KMS-11 (cell line): ENCODE measurements around the gene CYSTM1.

Source experiments
- H2AFZ ChIP-seq: fragments of 200-600 bp; sonication (generic); 2 replicates; pipeline ENCODE4 v1.6.1; 2016; ENCODE audit warnings: antibody characterized with exemption, mixed run types, low read depth
- H3K27ac ChIP-seq: fragments of 200-600 bp; sonication (generic); 2 replicates; pipeline ENCODE4 v1.6.1; 2016; ENCODE audit warnings: mild to moderate bottlenecking, mixed run types
- H3K27me3 ChIP-seq: fragments of 200-600 bp; sonication (generic); 2 replicates; pipeline ENCODE4 v1.6.1; 2017; ENCODE audit warnings: mild to moderate bottlenecking, low read depth, mixed run types, moderate library complexity; ENCODE audit not compliant: insufficient read depth
- H3K36me3 ChIP-seq: fragments of 200-600 bp; sonication (generic); 2 replicates; pipeline ENCODE4 v1.6.1; 2017; ENCODE audit warnings: mild to moderate bottlenecking, mixed run types; ENCODE audit not compliant: insufficient read depth
- H3K4me1 ChIP-seq: fragments of 200-600 bp; sonication (generic); 2 replicates; pipeline ENCODE4 v1.6.1; 2016; ENCODE audit warnings: mild to moderate bottlenecking, low read depth, mixed run types; ENCODE audit not compliant: poor library complexity, severe bottlenecking
- H3K4me2 ChIP-seq: fragments of 200-600 bp; sonication (generic); 2 replicates; pipeline ENCODE4 v1.7.0; 2016; ENCODE audit warnings: mild to moderate bottlenecking, mixed run types
- H3K4me3 ChIP-seq: fragments of 200-600 bp; sonication (generic); IDR thresholded peaks from 2 replicates; pipeline ENCODE4 v1.6.1; 2017; ENCODE audit warnings: low read depth, low read length, mixed read lengths; ENCODE audit not compliant: insufficient read depth
- H3K79me2 ChIP-seq: fragments of 200-600 bp; sonication (generic); 2 replicates; pipeline ENCODE4 v1.6.1; 2016; ENCODE audit warnings: low read depth, mixed run types; ENCODE audit not compliant: insufficient read depth
- H3K9ac ChIP-seq: fragments of 200-600 bp; sonication (generic); 2 replicates; pipeline ENCODE4 v1.6.1; 2016; ENCODE audit warnings: mild to moderate bottlenecking, mixed run types
- H4K20me1 ChIP-seq: fragments of 200-600 bp; sonication (generic); 2 replicates; pipeline ENCODE4 v1.6.1; 2016; ENCODE audit warnings: mild to moderate bottlenecking, mixed run types; ENCODE audit not compliant: insufficient read depth
- TF ChIP-seq, protein P1 (sequence below): fragments of 200-600 bp; sonication (generic); conservative IDR thresholded peaks from 2 replicates; pipeline ENCODE4 v1.6.1; 2017; ENCODE audit warnings: low read depth, mild to moderate bottlenecking, antibody characterized with exemption, low read length, moderate library complexity, mixed read lengths

CYSTM1 gene, protein sequence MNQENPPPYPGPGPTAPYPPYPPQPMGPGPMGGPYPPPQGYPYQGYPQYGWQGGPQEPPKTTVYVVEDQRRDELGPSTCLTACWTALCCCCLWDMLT

DNA sequence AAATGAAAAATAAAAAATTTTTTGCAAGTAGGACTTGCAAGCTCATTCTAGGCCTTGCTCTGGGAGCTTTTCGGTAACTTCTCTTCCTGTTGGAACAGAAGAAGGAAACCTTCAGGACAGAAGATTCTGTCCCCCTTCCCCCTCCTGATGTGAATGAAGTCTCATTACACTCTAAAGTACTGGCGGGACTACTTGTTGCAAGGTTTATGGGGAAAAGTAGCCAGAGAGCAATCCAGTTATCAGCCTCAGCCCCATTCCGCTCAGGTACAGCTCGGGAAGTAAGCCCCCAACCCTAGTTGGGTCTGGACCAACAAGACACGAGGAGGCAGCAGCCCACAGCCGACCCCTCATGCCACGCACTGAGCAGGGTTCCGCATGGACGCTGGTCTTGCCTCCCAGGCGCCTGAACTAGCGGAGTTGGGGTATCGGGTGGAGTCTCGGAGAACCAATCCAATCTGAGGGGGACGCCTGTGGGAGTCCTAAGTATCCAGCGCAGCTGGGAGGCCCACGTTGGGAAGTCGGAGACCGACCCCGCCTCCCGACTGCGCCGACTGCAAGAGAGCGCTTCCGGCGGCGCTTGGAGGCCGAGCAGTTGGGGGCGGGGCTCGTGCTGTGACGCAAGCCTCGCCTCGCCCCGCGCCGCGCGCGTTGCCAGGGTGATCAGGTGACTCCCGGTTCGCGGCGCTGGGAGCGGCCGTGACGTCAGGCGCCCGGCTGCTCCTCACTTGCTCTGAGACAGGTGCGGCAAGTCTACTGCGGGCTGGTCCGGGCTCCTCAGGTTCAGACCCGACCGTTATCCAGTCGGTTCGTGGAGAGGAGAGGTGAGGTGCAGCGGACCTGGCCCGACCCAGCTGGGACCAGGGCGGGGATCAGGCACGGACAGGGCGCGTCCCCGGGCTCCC is at the start of gene CYSTM1:
CYSTM1 (plus strand) TSS at position 724 of the 902 bp plus-strand sequence. CDS start 19,278 bp downstream, outside the sequence.
- H2AFZ ChIP-seq: peak within 1 kb of the TSS; percentile 94
- H3K27me3 ChIP-seq: no peaks in the 10 kb centered on the region
- no peaks in the 10 kb centered on the region for H3K79me2 ChIP-seq
- H4K20me1 ChIP-seq: no peaks in the 10 kb centered on the region
- peak within 1 kb of the TSS; percentile 74 for H3K27ac ChIP-seq
- no peaks in the 10 kb centered on the region for H3K36me3 ChIP-seq
- TF ChIP-seq, protein P1, sequence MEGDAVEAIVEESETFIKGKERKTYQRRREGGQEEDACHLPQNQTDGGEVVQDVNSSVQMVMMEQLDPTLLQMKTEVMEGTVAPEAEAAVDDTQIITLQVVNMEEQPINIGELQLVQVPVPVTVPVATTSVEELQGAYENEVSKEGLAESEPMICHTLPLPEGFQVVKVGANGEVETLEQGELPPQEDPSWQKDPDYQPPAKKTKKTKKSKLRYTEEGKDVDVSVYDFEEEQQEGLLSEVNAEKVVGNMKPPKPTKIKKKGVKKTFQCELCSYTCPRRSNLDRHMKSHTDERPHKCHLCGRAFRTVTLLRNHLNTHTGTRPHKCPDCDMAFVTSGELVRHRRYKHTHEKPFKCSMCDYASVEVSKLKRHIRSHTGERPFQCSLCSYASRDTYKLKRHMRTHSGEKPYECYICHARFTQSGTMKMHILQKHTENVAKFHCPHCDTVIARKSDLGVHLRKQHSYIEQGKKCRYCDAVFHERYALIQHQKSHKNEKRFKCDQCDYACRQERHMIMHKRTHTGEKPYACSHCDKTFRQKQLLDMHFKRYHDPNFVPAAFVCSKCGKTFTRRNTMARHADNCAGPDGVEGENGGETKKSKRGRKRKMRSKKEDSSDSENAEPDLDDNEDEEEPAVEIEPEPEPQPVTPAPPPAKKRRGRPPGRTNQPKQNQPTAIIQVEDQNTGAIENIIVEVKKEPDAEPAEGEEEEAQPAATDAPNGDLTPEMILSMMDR: no peak
- peak within 1 kb of the TSS; percentile 88 for H3K9ac ChIP-seq
- no peak within 1 kb of the TSS for H3K4me3 ChIP-seq
- peaks cover 20% of the 10 kb centered on the region for H3K4me1 ChIP-seq
- H3K4me2 ChIP-seq: peak within 1 kb of the TSS; percentile 97

DNA sequence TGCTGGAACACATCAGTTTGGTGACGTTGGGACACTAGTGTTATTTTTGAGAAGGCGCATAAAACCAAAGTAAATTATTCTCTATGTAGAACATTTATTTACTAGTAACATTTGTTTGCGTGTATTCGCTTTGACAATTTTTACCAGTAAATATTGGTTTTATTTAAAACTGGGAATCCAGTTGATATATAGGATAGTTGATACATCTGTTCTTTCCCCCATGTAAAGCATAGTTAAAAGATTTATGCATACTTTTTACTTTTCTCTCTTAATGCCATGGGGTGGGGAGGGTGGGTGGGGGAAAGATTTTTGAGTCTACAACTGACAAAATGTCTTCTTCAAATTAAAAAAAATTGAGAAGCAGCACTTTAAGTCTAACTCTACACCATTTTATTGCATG is 49.4 kb upstream of the CYSTM1 start, which contains the start of gene IGIP:
IGIP (plus strand) TSS at position 301 of the 400 bp plus-strand sequence. CDS start 2,540 bp downstream, outside the sequence.
- Histone ChIP-seq H4K20me1 (no peaks in the 10 kb centered on the region), H2AFZ (no peak within 1 kb of the TSS), H3K79me2 (0 out of 2 replicates have a peak, but pooled peaks cover 7% of the 10 kb centered on the region), H3K4me2 (no peak within 1 kb of the TSS), H3K4me3 (no peak within 1 kb of the TSS), H3K4me1 (peaks cover 21% of the 10 kb centered on the region), H3K36me3 (no peaks in the 10 kb centered on the region), H3K27ac (no peak within 1 kb of the TSS), H3K27me3 (no peaks in the 10 kb centered on the region), H3K9ac (no peak within 1 kb of the TSS)
- TF ChIP-seq, protein P1: no peak

DNA sequence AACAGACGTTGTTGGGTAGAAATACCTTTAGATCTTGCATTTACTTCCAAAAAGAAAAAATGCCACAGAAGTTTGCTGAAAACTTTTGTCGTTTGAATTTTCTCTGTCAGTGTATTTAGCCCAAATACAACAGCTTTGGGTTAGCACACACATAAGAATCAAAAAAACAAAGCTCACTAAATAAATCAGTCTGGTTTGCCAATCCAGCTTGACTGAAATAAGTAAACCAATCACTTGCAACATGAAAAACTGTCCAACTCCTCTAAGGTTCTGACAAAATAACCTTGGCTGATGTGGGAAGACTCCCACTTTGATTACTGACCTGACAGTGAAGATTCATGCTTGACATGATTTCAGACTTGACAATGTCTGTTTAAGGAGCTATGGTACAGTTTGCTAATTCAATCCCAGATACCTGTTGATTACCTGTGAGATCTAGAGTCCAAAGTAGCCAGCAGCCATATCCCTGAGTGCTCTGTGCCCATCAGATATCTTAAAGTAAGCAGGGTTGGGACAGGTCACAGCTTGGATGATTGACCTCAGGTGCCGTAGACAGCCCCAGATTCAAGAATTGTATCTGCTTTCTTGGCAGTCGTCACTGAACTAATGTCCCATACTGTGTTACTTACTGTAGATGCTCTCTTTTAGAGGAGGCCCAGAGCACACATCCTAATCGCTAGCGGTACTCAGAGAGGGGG is 48.5 kb upstream of the CYSTM1 start:
- Histone ChIP-seq H3K27ac (no peak overlapping the region), H2AFZ (no peak overlapping the region)

DNA sequence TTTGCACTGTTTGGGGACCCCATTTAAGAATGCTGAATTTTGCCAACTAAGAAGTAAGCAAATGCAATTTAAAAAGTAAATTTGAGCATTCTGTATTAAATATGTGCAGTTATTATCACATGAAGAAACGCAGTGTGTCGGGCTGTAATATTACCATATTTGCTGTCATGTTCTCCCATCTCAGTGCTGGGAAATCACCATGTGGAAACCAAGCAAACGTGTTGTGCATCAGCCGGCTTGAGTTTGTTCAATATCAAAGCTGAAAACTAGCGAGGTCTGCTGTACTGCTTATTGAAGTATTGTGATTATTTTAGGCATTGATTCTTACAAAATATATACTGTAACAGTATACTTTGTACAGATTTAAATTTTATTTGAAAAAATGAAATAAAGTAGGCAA is 46.6 kb upstream of the CYSTM1 start:
- peaks cover 20% of the 10 kb centered on the region for H3K4me1 ChIP-seq
- no peak overlapping the region for H3K27ac ChIP-seq
- no peak overlapping the region for H3K4me2 ChIP-seq
- no peaks in the 10 kb centered on the region for H3K36me3 ChIP-seq
- 0 out of 2 replicates have a peak, but pooled peaks cover 4% of the 10 kb centered on the region for H3K79me2 ChIP-seq
- H3K9ac ChIP-seq: no peak overlapping the region
- no peak overlapping the region for H2AFZ ChIP-seq
- H3K27me3 ChIP-seq: no peaks in the 10 kb centered on the region
- no peaks in the 10 kb centered on the region for H4K20me1 ChIP-seq
- TF ChIP-seq, protein P1: no peak
- no peak overlapping the region for H3K4me3 ChIP-seq

More for the DNA sequence above, 48.5 kb upstream of the CYSTM1 start:
- Histone ChIP-seq H3K4me2 (no peak overlapping the region), H3K9ac (no peak overlapping the region), H3K4me3 (no peak overlapping the region), H3K27me3 (no peaks in the 10 kb centered on the region), H3K4me1 (peaks cover 23% of the 10 kb centered on the region), H3K36me3 (no peaks in the 10 kb centered on the region), H4K20me1 (no peaks in the 10 kb centered on the region), H3K79me2 (0 out of 2 replicates have a peak, but pooled peaks cover 7% of the 10 kb centered on the region)
- TF ChIP-seq, protein P1: no peak
